ENCODE results near the gene AGTPBP1.

- no peak for TF ChIP-seq CTCF (IDR thresholded peaks at IDR 0.05)
- no peak for TF ChIP-seq POLR2A (IDR thresholded peaks at IDR 0.05)
Measured at GRCh38 chr9:85533538-85533937, 208.2 kb downstream of the AGTPBP1 start.
